Trophoblast cell (in vitro differentiated cells and primary cell): Measurements from ENCODE around the gene PGK1. TPM values are rescaled to one million over a fixed set of nuclear protein-coding genes. Genes with fewer than 3 reads are reported as not detected.
A peak's percentile ranks its signal among the peaks of the same experiment; 100 is the strongest.
"Not testable (repeated sequence)": the region's sequence is repeated elsewhere in the genome, so short reads cannot be mapped to it uniquely, and the experiment has no call there.

Experiments
- DNase-seq, 2 donors: peaks; one replicate each; pipeline ENCODE4 v3.0.0-alpha.2; 2016
- H2AFZ ChIP-seq: 2 replicates; pipeline ENCODE4 v1.6.1; 2013; ENCODE audit warnings: low read length, moderate library complexity, mild to moderate bottlenecking; ENCODE audit not compliant: insufficient read depth, poor library complexity
- H2AK5ac ChIP-seq: 2 replicates; pipeline ENCODE4 v1.6.1; 2013; ENCODE audit warnings: mild to moderate bottlenecking, low read length
- H2BK120ac ChIP-seq: 2 replicates; pipeline ENCODE4 v1.6.1; 2013; ENCODE audit warnings: low read length, mild to moderate bottlenecking, moderate library complexity; ENCODE audit not compliant: insufficient read depth, poor library complexity
- H2BK12ac ChIP-seq: 2 replicates; pipeline ENCODE4 v1.6.1; 2013; ENCODE audit warnings: mild to moderate bottlenecking, low read length, moderate library complexity
- H2BK5ac ChIP-seq: 2 replicates; pipeline ENCODE4 v1.6.1; 2013; ENCODE audit warnings: low read length, low read depth, moderate library complexity, mild to moderate bottlenecking; ENCODE audit not compliant: poor library complexity
- H3K14ac ChIP-seq: 2 replicates; pipeline ENCODE4 v1.6.1; 2013; ENCODE audit warnings: mild to moderate bottlenecking, low read length
- H3K18ac ChIP-seq: 2 replicates; pipeline ENCODE4 v1.6.1; 2013; ENCODE audit warnings: mild to moderate bottlenecking, low read length
- H3K23ac ChIP-seq: 2 replicates; pipeline ENCODE4 v1.6.1; 2013; ENCODE audit warnings: low read length
- H3K27ac ChIP-seq: 2 replicates; pipeline ENCODE4 v1.5.1; 2013; ENCODE audit warnings: low read depth, mild to moderate bottlenecking, inconsistent platforms, low read length, moderate library complexity
- H3K27me3 ChIP-seq: 2 replicates; pipeline ENCODE4 v1.6.1; 2013; ENCODE audit warnings: inconsistent platforms, mild to moderate bottlenecking, low read length, moderate library complexity; ENCODE audit not compliant: insufficient read depth
- H3K36me3 ChIP-seq, 2 experiments: 1 replicate in 1 of 2; 2 replicates in 1 of 2; pipeline ENCODE4 v1.6.1; 2013; ENCODE audit warnings: low read length in 2 of 2, mild to moderate bottlenecking in 2 of 2, moderate library complexity in 1 of 2; ENCODE audit not compliant: insufficient read depth in 2 of 2, control insufficient read depth in 1 of 2
- H3K4ac ChIP-seq: 2 replicates; pipeline ENCODE4 v1.6.1; 2013; ENCODE audit warnings: low read depth, mild to moderate bottlenecking, low read length, moderate library complexity
- H3K4me1 ChIP-seq, 2 experiments: 1 replicate in 1 of 2; 2 replicates in 1 of 2; pipeline ENCODE4 v1.6.1; 2013; ENCODE audit warnings: low read length in 2 of 2, mild to moderate bottlenecking in 2 of 2, moderate library complexity in 1 of 2; ENCODE audit not compliant: insufficient read depth in 2 of 2, control insufficient read depth in 1 of 2
- H3K4me2 ChIP-seq: 2 replicates; pipeline ENCODE4 v1.6.1; 2013; ENCODE audit warnings: inconsistent platforms, mild to moderate bottlenecking, low read length, moderate library complexity
- H3K4me3 ChIP-seq: 2 replicates; pipeline ENCODE4 v1.5.1; 2013; ENCODE audit warnings: mild to moderate bottlenecking, low read depth, low read length, inconsistent platforms
- H3K79me1 ChIP-seq: one replicate; pipeline ENCODE4 v1.6.1; 2013; ENCODE audit warnings: low read length
- H3K79me2 ChIP-seq: 2 replicates; pipeline ENCODE4 v1.6.1; 2013; ENCODE audit warnings: low read length, mild to moderate bottlenecking; ENCODE audit not compliant: control insufficient read depth, insufficient read depth, poor library complexity
- H3K9ac ChIP-seq: 2 replicates; pipeline ENCODE4 v1.6.1; 2013; ENCODE audit warnings: mild to moderate bottlenecking, low read length
- H3K9me3 ChIP-seq: 2 replicates; pipeline ENCODE4 v1.6.1; 2013; ENCODE audit warnings: low read depth, mild to moderate bottlenecking, control low read depth, inconsistent platforms, low read length; ENCODE audit not compliant: insufficient read depth
- H4K12ac ChIP-seq: 2 replicates; pipeline ENCODE4 v1.6.1; 2013; ENCODE audit warnings: low read depth, mild to moderate bottlenecking, low read length, moderate library complexity
- H4K8ac ChIP-seq: 2 replicates; pipeline ENCODE4 v1.6.1; 2013; ENCODE audit warnings: low read depth, mild to moderate bottlenecking, low read length, moderate library complexity
- H4K91ac ChIP-seq: one replicate; pipeline ENCODE4 v1.6.1; 2013; ENCODE audit warnings: low read depth, mild to moderate bottlenecking, low read length, moderate library complexity
- WGBS: extraction: QIAGEN DNeasy Blood & Tissue Kit; methylation state at CpG from one replicate; pipeline ENCODE4 v1.1.7; 2013; ENCODE audit warnings: missing lambda C conversion rate; ENCODE audit not compliant: insufficient read length, insufficient coverage; ENCODE audit errors: extremely low coverage; 5-methylcytosine and 5-hydroxymethylcytosine counted together
- polyA plus RNA-seq: library from polyadenylated mRNA; stranded (reverse); fragments of 200-250 nt; gene quantifications from 2 replicates; pipeline ENCODE4 v1.2.3, GENCODE V29; 2013

Gene PGK1
- 182 and 184 TPM in 2 replicates for polyA plus RNA-seq

GRCh38 chrX:78103623-78104446 lies at the start of gene PGK1:
TSS of gene PGK1 (plus strand) at chrX:78104248. CDS start at chrX:78104341, 93 bp downstream.
- Histone ChIP-seq H3K36me3 (peaks cover 0 to 2% of the 10 kb centered on the region in 2 experiments), H2AFZ (peak within 1 kb of the TSS; percentile 83), H2BK12ac (no peak within 1 kb of the TSS), H3K4me3 (peak within 1 kb of the TSS; percentile 87), H3K4ac (peak within 1 kb of the TSS; percentile 81), H3K23ac (no peak within 1 kb of the TSS), H4K12ac (peak within 1 kb of the TSS; percentile 94), H3K4me2 (peak within 1 kb of the TSS; percentile 83), H4K91ac (peak within 1 kb of the TSS; percentile 79), H3K27me3 (no peaks in the 10 kb centered on the region), H3K27ac (peak within 1 kb of the TSS; percentile 85), H3K14ac (peak within 1 kb of the TSS; percentile 90), H2AK5ac (peak within 1 kb of the TSS; percentile 94), H2BK120ac (peak within 1 kb of the TSS; percentile 81), H2BK5ac (peak within 1 kb of the TSS; percentile 85), H3K9me3 (no peaks in the 10 kb centered on the region), H3K79me1 (peaks cover 9% of the 10 kb centered on the region), H3K18ac (peak within 1 kb of the TSS; percentile 75), H4K8ac (peak within 1 kb of the TSS; percentile 87), H3K79me2 (peaks cover 14% of the 10 kb centered on the region), H3K4me1 (peaks cover 0 to 9% of the 10 kb centered on the region in 2 experiments), H3K9ac (peak within 1 kb of the TSS; percentile 91)
- no CpG with 5 or more reads among the region's 72 CpGs for WGBS
- peak; percentile 91 to 96 for DNase-seq

- H3K27ac ChIP-seq = no peak overlapping the region
- H4K12ac ChIP-seq = no peak overlapping the region
- no peak overlapping the region for H2BK12ac ChIP-seq
- no peaks in the 10 kb centered on the region for H3K79me2 ChIP-seq
- H3K9ac ChIP-seq = no peak overlapping the region
- H4K91ac ChIP-seq = no peak overlapping the region
- H3K79me1 ChIP-seq = no peaks in the 10 kb centered on the region
- no peak overlapping the region for H3K4ac ChIP-seq
- H3K14ac ChIP-seq = no peak overlapping the region
- no peaks in the 10 kb centered on the region for H3K36me3 ChIP-seq
- H3K4me3 ChIP-seq = no peak overlapping the region
- H3K18ac ChIP-seq = no peak overlapping the region
- no peak for DNase-seq
- H3K4me2 ChIP-seq = no peak overlapping the region
- H3K23ac ChIP-seq = no peak overlapping the region
- H2AFZ ChIP-seq = no peak overlapping the region
- no peak overlapping the region for H4K8ac ChIP-seq
- H2BK120ac ChIP-seq = no peak overlapping the region
- H3K9me3 ChIP-seq = no peaks in the 10 kb centered on the region
- H2AK5ac ChIP-seq = no peak overlapping the region
- no peaks in the 10 kb centered on the region for H3K27me3 ChIP-seq
- no peak overlapping the region for H2BK5ac ChIP-seq
- H3K4me1 ChIP-seq = no peaks in the 10 kb centered on the region
These were observed 40.4 kb upstream of the PGK1 start for GRCh38 chrX:78063687-78064086.

GRCh38 chrX:78064152-78064551 lies 39.9 kb upstream of the PGK1 start:
- H4K91ac ChIP-seq = no peak overlapping the region
- no peak overlapping the region for H4K12ac ChIP-seq
- H2BK12ac ChIP-seq = no peak overlapping the region
- H2BK5ac ChIP-seq = no peak overlapping the region
- H3K27ac ChIP-seq = no peak overlapping the region
- H3K79me1 ChIP-seq = no peaks in the 10 kb centered on the region
- no peak overlapping the region for H2BK120ac ChIP-seq
- H3K4me2 ChIP-seq = no peak overlapping the region
- no peak overlapping the region for H3K23ac ChIP-seq
- no peaks in the 10 kb centered on the region for H3K9me3 ChIP-seq
- H3K4me3 ChIP-seq = no peak overlapping the region
- H3K4ac ChIP-seq = no peak overlapping the region
- no peak overlapping the region for H3K18ac ChIP-seq
- H2AK5ac ChIP-seq = no peak overlapping the region
- H2AFZ ChIP-seq = no peak overlapping the region
- no peak overlapping the region for H3K9ac ChIP-seq
- no peaks in the 10 kb centered on the region for H3K79me2 ChIP-seq
- H3K27me3 ChIP-seq = no peaks in the 10 kb centered on the region
- no peaks in the 10 kb centered on the region for H3K4me1 ChIP-seq
- no peak overlapping the region for H3K14ac ChIP-seq
- H4K8ac ChIP-seq = no peak overlapping the region
- H3K36me3 ChIP-seq = no peaks in the 10 kb centered on the region
- WGBS = no CpG with 5 or more reads among the region's 4 CpGs
- DNase-seq = no peak

GRCh38 chrX:78064698-78065601 lies 39.1 kb upstream of the PGK1 start:
- peak; percentile 0 to 62 for DNase-seq
- H3K4me2 ChIP-seq, H3K9ac ChIP-seq, H3K79me2 ChIP-seq, H3K18ac ChIP-seq, H4K8ac ChIP-seq, H3K79me1 ChIP-seq, H3K4me1 ChIP-seq, H4K91ac ChIP-seq, H3K14ac ChIP-seq, H2AFZ ChIP-seq, H3K36me3 ChIP-seq, H3K23ac ChIP-seq, H2BK5ac ChIP-seq, H2AK5ac ChIP-seq, H3K27ac ChIP-seq, H3K4ac ChIP-seq, H4K12ac ChIP-seq, H3K27me3 ChIP-seq, H3K9me3 ChIP-seq, H2BK12ac ChIP-seq, H2BK120ac ChIP-seq, H3K4me3 ChIP-seq: not testable (repeated sequence)
- no CpG with 5 or more reads among the region's 6 CpGs for WGBS
